ENCODE measurements around the gene MDM1. TPM values are rescaled to one million over a fixed set of nuclear protein-coding genes. Genes with fewer than 3 reads are reported as not detected.
A peak's percentile ranks its signal among the peaks of the same experiment; 100 is the strongest.

Gene MDM1
- total RNA-seq, 1 donor from 2014 or later = 26.2 TPM

GRCh38 chr12:68361953-68362352, 29.8 kb upstream of the MDM1 start:
- Mint-ChIP-seq H3K9me3 (no peaks in the 10 kb centered on the region), H3K4me1 (peaks cover 26% of the 10 kb centered on the region), H3K36me3 (ENCODE audit: low read depth) (no peaks in the 10 kb centered on the region), H3K4me3 (no peak overlapping the region), H3K27ac (ENCODE audit: unreplicated experiment) (no peak overlapping the region), H3K27me3 (ENCODE audit: low read depth) (no peaks in the 10 kb centered on the region)
- no peak for DNase-seq (ENCODE audit: low read depth, low spot score)
- TF ChIP-seq, protein P1, sequence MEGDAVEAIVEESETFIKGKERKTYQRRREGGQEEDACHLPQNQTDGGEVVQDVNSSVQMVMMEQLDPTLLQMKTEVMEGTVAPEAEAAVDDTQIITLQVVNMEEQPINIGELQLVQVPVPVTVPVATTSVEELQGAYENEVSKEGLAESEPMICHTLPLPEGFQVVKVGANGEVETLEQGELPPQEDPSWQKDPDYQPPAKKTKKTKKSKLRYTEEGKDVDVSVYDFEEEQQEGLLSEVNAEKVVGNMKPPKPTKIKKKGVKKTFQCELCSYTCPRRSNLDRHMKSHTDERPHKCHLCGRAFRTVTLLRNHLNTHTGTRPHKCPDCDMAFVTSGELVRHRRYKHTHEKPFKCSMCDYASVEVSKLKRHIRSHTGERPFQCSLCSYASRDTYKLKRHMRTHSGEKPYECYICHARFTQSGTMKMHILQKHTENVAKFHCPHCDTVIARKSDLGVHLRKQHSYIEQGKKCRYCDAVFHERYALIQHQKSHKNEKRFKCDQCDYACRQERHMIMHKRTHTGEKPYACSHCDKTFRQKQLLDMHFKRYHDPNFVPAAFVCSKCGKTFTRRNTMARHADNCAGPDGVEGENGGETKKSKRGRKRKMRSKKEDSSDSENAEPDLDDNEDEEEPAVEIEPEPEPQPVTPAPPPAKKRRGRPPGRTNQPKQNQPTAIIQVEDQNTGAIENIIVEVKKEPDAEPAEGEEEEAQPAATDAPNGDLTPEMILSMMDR (conservative IDR thresholded peaks at IDR 0.05) = no peak

GRCh38 chr12:68359674-68360073, 27.5 kb upstream of the MDM1 start:
- H3K36me3 Mint-ChIP-seq (ENCODE audit: low read depth) = no peaks in the 10 kb centered on the region
- H3K4me1 Mint-ChIP-seq = peaks cover 11% of the 10 kb centered on the region
- no peaks in the 10 kb centered on the region for H3K9me3 Mint-ChIP-seq
- TF ChIP-seq, protein P1 (conservative IDR thresholded peaks at IDR 0.05) = no peak
- no peak overlapping the region for H3K4me3 Mint-ChIP-seq
- no peak for DNase-seq (ENCODE audit: low read depth, low spot score)
- H3K27me3 Mint-ChIP-seq (ENCODE audit: low read depth) = no peaks in the 10 kb centered on the region
- no peak overlapping the region for H3K27ac Mint-ChIP-seq (ENCODE audit: unreplicated experiment)

GRCh38 chr12:68358532-68359485, 26.6 kb upstream of the MDM1 start:
- Mint-ChIP-seq H3K27ac (ENCODE audit: unreplicated experiment) (peak overlapping the region; percentile 85), H3K4me3 (no peak overlapping the region), H3K36me3 (ENCODE audit: low read depth) (no peaks in the 10 kb centered on the region), H3K4me1 (peaks cover 11% of the 10 kb centered on the region), H3K27me3 (ENCODE audit: low read depth) (no peaks in the 10 kb centered on the region), H3K9me3 (no peaks in the 10 kb centered on the region)
- TF ChIP-seq, protein P1 (conservative IDR thresholded peaks at IDR 0.05) = peak; percentile 77
- DNase-seq (ENCODE audit: low read depth, low spot score) = peak; percentile 47

- Mint-ChIP-seq H3K4me3 (no peak overlapping the region), H3K36me3 (ENCODE audit: low read depth) (no peaks in the 10 kb centered on the region), H3K27ac (ENCODE audit: unreplicated experiment) (no peak overlapping the region), H3K9me3 (no peaks in the 10 kb centered on the region), H3K4me1 (peaks cover 11% of the 10 kb centered on the region), H3K27me3 (ENCODE audit: low read depth) (no peaks in the 10 kb centered on the region)
- TF ChIP-seq, protein P1 (conservative IDR thresholded peaks at IDR 0.05) = no peak
- DNase-seq (ENCODE audit: low read depth, low spot score) = no peak
Measured at GRCh38 chr12:68356986-68357385, 24.8 kb upstream of the MDM1 start.

- Mint-ChIP-seq H3K4me3 (no peak overlapping the region), H3K27ac (ENCODE audit: unreplicated experiment) (no peak overlapping the region), H3K9me3 (no peaks in the 10 kb centered on the region), H3K27me3 (ENCODE audit: low read depth) (no peaks in the 10 kb centered on the region), H3K4me1 (peaks cover 11% of the 10 kb centered on the region), H3K36me3 (ENCODE audit: low read depth) (no peaks in the 10 kb centered on the region)
- TF ChIP-seq, protein P1 (conservative IDR thresholded peaks at IDR 0.05) = no peak
- no peak for DNase-seq (ENCODE audit: low read depth, low spot score)
Measured at GRCh38 chr12:68356060-68356695, 24.0 kb upstream of the MDM1 start.
